HG02610 (cell line): ENCODE results near the gene SMPX.

ENCODE experiments used
- ATAC-seq: cut with Tn5 transposase; IDR thresholded peaks from one replicate; pipeline ENCODE4 v1.9.1; 2021; ENCODE audit warnings: mild to moderate bottlenecking, moderate library complexity; ENCODE audit not compliant: unreplicated experiment

Gene SMPX

DNA sequence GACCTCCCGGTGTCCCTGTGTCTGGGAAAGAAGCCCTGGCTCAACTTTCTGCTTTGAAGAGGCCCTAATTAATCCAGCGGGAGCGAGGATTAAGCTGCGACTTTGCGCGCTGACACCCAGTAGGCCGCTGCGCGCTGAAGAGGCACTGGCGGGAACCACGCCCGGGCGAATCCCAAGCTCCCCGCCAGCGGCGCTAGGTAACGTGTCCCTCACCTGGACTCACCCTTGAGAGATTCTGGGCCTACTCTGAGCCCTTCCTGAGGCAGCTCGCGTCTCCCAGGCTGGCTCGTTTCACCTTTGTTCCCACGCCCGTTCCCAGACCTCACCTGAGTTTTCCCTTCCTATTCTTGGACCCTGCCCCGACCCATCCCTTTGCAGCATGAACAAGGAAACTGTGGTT lies 99.2 kb downstream of the SMPX start:
- no peak for ATAC-seq

DNA sequence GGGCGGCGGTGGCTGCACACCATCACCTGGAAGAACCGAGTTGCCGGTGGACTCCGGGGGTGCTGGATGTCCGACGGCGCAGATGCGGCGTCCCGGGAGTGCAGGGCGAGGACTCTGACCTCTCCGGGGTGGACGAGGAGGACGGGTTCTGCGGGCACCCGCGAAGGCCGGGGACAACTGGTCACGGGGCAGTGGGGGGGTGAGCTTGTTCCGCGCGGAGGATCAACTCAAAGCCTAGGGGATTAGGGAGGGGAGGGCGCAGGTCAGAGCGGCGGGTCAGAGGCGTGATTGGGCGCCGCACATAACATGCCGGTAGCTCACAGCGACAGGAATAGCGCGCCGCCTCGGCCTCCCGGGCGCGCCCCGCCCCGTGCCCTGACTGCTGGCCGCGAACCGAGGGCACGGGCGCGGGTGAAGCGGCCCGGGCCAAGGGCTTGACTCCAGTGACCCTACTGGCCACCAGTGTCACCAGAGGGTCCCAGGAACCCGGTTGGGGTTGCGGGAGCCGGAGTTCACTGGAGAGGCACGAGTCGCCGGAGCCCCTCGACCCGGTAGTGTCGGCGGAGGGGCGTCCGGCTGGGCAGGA lies 99.7 kb downstream of the SMPX start, which contains the start of gene KLHL34:
Gene KLHL34 (minus strand): TSS at position 179 of the 586 bp plus-strand sequence. CDS start 542 bp downstream, outside the sequence.
- ATAC-seq, result no peak

DNA sequence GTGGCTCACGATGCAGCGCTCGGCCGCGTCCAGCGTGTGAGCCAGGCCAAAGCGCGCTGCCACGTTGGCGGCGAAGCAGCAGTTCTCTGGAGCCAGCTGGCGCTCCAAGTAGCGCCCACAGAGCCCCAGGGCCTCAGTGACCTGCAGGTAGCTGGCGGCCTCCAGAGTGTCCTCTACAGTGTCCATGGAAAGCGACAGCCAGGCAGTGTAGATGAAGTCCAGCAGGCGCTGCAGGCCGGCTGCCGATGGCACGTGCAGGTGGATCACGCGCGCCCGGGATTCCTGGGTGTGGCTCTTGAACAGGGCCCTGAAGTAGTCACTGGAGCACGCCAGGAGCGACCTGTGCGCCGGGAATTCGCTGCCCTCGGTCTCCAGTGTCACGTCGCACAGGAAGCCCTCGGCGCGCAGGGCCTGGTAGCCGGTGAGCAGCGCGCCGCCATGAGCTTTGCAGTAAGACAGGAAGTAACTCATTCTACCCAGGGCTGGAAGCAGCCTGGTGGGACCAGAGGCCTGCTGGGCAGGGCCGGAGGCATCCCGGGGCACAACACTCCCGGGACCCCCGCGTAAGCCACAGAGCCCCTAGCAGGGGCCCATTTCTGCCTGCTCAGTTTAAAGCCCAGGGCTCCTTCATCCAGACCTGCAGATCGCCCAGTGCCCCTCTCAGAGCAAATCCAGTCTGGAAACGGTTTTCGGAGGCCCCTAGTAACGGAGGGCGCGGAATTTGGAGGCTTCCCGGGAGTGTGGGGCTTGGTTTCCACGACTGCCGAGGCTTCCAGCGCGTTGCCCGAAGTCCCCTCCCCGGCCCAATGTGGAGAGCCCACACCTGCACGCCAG lies 100.4 kb downstream of the SMPX start:
- no peak for ATAC-seq

DNA sequence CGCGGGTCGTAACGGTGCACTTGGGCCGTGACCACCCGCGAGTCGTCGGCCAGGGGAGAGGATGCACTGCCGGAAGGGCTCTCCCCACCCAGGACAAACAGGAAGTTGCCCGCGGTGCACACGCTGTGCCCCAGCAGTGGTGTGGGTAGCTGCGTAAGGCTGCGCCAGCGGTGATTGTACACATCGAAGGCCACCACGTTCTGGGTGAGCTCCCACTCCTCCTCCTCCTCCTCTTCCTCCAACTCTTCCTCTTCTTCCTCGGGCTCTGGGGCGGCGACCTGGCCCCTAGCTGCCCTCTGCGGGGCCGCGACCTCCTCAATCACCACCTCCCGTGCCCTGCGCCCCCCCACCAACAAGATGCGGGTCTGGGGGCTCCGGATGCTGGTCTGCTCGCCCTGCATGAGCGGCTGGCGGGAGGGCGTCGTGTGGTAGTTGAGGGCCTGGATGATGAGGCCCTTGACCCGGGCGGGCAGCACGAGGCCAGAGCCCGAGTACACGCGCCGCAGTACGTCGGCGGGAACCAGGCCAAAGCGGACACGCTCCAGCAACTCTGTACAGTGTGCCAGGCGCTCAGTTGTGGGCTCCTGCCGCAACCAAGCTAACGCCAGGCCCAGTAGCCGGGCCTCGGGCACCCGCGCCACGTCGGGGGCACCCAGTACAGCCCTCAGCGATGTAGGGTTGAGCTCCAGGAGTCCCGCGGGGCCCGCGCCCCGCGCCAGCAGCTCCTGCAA lies 101.2 kb downstream of the SMPX start:
- ATAC-seq, result no peak
